GDM1 (cell line): ENCODE measurements around the gene ANAPC1.
"Not testable (repeated sequence)": the region's sequence is repeated elsewhere in the genome, so short reads cannot be mapped to it uniquely, and the experiment has no call there.

Source experiments
- DNase-seq: peaks from one replicate; lab custom pipeline; 2025; lab: John Stamatoyannopoulos, UW

ANAPC1 gene

DNA sequence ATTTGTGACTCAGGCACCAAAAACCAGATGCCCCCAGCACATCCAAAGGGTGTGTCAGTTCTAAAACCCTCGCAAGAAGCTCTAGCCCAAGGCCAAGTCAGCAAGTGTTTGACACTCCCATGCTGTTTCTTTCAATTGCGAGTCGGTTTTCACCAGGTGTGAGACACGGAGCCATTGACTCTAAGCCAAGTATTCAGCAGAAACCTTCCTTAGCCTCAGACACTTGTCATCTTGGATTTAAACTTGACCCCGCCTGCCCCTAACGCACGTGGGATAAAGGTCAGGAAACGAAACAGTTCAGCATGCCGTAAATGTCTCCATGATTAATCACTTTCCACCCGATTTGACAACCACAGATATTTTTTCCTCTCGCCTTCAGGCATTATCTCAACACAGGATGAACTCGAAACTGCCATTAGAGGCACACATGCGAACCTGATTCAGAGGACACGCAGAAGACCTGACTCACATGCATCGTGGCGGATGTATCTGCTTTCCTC, 156.3 kb downstream of the ANAPC1 start:
- not testable (repeated sequence) for DNase-seq

DNA sequence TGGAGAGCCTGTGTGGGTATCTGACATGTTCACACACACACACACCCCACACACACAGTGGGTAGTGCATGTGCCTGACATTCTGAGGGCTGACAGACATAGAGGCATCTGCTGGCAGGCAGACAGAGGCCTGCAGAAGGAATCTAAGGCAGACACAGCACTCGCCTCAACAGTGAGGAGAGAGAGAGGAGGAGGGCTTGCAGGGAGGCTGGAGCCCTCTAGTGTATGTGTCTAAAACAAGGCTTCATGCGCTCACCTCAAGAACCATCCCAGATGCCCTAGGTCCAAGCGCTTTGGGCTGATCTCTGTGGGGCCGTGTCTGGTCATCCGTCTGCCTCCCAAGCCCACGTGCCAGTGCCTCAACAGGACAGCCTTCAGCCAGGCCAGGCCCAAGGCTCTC, 158.3 kb downstream of the ANAPC1 start:
- DNase-seq: not testable (repeated sequence)

DNA sequence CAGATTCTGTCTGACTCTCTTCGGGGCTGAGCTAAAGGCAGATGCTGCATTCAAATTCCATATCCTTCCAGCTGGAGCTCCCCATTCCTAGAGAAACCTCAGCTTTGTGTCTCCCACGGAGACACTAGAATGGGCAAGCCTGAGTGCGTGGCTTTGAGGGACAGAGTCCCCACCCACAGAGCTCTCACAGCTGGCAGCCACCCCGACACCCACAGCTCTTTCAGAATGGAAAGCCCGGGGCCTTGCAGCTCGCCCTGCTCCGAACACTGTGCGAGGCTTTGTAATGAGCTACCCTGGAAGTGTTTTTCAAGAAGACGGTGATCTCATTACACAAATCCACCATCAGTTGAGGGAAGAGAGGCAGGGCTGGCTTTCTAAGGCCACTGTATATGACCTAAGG, 164.4 kb downstream of the ANAPC1 start:
- DNase-seq: not testable (repeated sequence)
